ENCODE results near the gene KCTD20. TPM values are rescaled to one million over a fixed set of nuclear protein-coding genes. Genes with fewer than 3 reads are reported as not detected.

KCTD20 gene
- total and polyA plus RNA-seq, 9 of the 15 experiments (the other 6 are each of a cell fraction or from before 2014, with no cell fraction given), result 28.9 to 160 (median 70.6) TPM

DNA sequence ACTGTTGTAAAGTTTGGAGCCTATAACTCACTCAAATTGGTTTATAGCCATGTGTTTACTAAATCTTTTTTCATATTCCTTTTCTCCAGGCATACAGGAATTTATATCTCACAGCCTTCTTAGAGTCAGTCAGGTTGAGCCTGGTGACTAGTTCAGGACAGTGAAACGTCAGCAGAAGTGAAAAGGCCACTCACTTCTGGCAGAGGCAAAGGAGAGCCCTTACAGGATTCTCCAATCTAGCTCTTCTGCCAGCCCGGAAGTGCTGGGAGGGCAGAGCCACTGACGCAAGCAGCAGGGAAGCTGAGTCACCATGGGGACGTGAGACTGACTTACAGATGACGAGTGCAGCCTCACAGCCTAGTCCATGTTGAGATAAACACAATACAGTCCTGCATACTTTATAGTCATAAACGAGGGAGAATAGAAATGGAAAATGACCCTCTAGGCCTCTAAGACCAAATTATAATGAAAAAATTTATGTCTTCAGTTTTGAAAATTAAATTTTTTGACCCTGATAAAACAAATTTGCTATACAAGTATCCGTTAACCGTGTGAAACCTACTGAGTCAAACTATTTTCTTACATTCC lies 1.4 kb upstream of the KCTD20 start (continued):
- TF ChIP-seq TOE1 (IDR thresholded peaks at IDR 0.05; ENCODE audit: borderline replicate concordance) (peak; percentile 27; the same call in 1 of the 2 replicates), TOE1 (CRISPR knock-in tag; IDR thresholded peaks at IDR 0.05; ENCODE audit: borderline replicate concordance, low read depth) (no peak), ZNF644 (tag; IDR thresholded peaks at IDR 0.05; ENCODE audit: low read depth) (peak; percentile 92; the same call in 1 of the 2 replicates), NFIX (CRISPR knock-in tag; IDR thresholded peaks at IDR 0.05; ENCODE audit: low read depth) (no peak), TAF1 (IDR thresholded peaks at IDR 0.05; ENCODE audit: control insufficient read depth, extremely low read depth, insufficient read depth, low read length, severe bottlenecking) (peak; percentile 74), RBM22 (IDR thresholded peaks at IDR 0.05; ENCODE audit: low read depth, low read length, poor library complexity, severe bottlenecking) (no peak), POLR2AphosphoS2 (IDR thresholded peaks at IDR 0.05; ENCODE audit: low read length) (peak; percentile 70; the same call in 1 of the 2 replicates), GATAD2B (IDR thresholded peaks at IDR 0.05; ENCODE audit: borderline replicate concordance) (peak; percentile 27), THRAP3 (IDR thresholded peaks at IDR 0.05; ENCODE audit: borderline replicate concordance) (no peak), SRSF3 (IDR thresholded peaks at IDR 0.05; ENCODE audit: insufficient read depth, low read length) (no peak), JUND (IDR thresholded peaks at IDR 0.05; ENCODE audit: borderline replicate concordance, low read depth, low read length) (peak; percentile 99), JUND (tag; IDR thresholded peaks at IDR 0.05; ENCODE audit: borderline replicate concordance, low read depth, low read length) (peak; percentile 96), ZNF584 (CRISPR knock-in tag; IDR thresholded peaks at IDR 0.05; ENCODE audit: low read depth) (peak; percentile 67; the same call in 1 of the 2 replicates), ZBTB17 (CRISPR knock-in tag; IDR thresholded peaks at IDR 0.05) (no peak), SOX6 (IDR thresholded peaks at IDR 0.05) (peak; percentile 72), ZNF354B (CRISPR knock-in tag; IDR thresholded peaks at IDR 0.05) (no peak), NELFE (IDR thresholded peaks at IDR 0.05; ENCODE audit: insufficient read depth, insufficient read length) (no peak), HNRNPH1 (optimal IDR thresholded peaks at IDR 0.05; ENCODE audit: low read depth, low read length) (no peak), NFE2 (IDR thresholded peaks at IDR 0.05; ENCODE audit: low read depth) (peak; percentile 97), JUNB (CRISPR knock-in tag; conservative IDR thresholded peaks at IDR 0.05) (peak; percentile 60)
- TF ChIP-seq, protein P1, sequence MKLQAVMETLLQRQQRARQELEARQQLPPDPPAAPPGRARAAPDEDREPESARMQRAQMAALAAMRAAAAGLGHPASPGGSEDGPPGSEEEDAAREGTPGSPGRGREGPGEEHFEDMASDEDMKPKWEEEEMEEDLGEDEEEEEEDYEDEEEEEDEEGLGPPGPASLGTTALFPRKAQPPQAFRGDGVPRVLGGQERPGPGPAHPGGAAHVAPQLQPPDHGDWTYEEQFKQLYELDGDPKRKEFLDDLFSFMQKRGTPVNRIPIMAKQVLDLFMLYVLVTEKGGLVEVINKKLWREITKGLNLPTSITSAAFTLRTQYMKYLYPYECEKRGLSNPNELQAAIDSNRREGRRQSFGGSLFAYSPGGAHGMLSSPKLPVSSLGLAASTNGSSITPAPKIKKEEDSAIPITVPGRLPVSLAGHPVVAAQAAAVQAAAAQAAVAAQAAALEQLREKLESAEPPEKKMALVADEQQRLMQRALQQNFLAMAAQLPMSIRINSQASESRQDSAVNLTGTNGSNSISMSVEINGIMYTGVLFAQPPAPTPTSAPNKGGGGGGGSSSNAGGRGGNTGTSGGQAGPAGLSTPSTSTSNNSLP (IDR thresholded peaks at IDR 0.05; ENCODE audit: borderline replicate concordance, low read depth, low read length), result no peak
- TF ChIP-seq, protein P2, sequence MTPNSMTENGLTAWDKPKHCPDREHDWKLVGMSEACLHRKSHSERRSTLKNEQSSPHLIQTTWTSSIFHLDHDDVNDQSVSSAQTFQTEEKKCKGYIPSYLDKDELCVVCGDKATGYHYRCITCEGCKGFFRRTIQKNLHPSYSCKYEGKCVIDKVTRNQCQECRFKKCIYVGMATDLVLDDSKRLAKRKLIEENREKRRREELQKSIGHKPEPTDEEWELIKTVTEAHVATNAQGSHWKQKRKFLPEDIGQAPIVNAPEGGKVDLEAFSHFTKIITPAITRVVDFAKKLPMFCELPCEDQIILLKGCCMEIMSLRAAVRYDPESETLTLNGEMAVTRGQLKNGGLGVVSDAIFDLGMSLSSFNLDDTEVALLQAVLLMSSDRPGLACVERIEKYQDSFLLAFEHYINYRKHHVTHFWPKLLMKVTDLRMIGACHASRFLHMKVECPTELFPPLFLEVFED (CRISPR knock-in tag; conservative IDR thresholded peaks at IDR 0.05), result no peak
- TF ChIP-seq, protein P3, sequence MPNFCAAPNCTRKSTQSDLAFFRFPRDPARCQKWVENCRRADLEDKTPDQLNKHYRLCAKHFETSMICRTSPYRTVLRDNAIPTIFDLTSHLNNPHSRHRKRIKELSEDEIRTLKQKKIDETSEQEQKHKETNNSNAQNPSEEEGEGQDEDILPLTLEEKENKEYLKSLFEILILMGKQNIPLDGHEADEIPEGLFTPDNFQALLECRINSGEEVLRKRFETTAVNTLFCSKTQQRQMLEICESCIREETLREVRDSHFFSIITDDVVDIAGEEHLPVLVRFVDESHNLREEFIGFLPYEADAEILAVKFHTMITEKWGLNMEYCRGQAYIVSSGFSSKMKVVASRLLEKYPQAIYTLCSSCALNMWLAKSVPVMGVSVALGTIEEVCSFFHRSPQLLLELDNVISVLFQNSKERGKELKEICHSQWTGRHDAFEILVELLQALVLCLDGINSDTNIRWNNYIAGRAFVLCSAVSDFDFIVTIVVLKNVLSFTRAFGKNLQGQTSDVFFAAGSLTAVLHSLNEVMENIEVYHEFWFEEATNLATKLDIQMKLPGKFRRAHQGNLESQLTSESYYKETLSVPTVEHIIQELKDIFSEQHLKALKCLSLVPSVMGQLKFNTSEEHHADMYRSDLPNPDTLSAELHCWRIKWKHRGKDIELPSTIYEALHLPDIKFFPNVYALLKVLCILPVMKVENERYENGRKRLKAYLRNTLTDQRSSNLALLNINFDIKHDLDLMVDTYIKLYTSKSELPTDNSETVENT (CRISPR knock-in tag; IDR thresholded peaks at IDR 0.05), result no peak
